ENCODE results near the gene PRAME.

- TF ChIP-seq POLR2A (IDR thresholded peaks at IDR 0.05; ENCODE audit: low read length) (no peak), GATA1 (IDR thresholded peaks at IDR 0.05; ENCODE audit: low read depth, low read length) (no peak)
These were observed 39.1 kb upstream of the PRAME start for GRCh38 chr22:22598144-22598543.

Data from erythroblast (primary cell).